Smooth muscle cell of the brain vasculature (primary cell): Measurements from ENCODE around the gene C2CD2.

Experiments
- DNase-seq: peaks from one replicate; pipeline ENCODE4 v3.0.0-alpha.2; 2012; ENCODE audit warnings: low read depth, low spot score

Gene C2CD2

DNA sequence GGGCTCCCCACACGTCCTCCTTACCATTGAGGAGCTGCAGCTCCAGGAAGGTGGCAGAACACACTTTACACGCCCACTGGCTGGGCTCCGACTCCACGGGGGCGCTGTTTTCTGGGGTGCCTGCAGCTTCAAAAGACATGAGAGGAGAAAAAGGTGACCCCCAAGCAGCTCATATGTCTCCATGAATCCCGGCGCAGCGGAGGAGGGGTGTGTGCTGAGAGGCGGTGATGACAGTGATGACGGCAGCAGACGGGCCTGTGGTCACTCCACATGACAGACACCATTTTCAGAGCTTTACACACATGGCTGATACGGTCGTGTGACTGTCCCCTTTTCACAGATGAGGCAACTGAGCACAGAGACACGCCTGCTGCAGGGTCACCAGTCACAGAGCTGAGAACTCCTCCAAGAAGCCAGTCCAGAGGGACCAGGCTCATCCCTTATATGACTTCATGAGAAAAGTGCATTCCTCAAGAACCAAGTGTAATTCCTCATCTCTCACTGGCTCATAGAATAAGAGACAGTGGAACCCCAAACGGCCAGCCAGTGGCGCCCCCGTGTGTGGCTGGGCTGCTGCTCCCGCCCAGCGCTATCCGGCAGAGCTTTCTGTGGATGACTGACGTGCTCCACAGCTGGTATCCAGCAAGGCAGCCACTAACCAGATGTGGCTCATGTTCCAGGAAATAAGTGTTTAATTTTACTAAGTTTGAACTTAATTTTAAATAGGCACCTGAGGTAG lies 106.6 kb downstream of the C2CD2 start:
- DNase-seq = peak; percentile 2

DNA sequence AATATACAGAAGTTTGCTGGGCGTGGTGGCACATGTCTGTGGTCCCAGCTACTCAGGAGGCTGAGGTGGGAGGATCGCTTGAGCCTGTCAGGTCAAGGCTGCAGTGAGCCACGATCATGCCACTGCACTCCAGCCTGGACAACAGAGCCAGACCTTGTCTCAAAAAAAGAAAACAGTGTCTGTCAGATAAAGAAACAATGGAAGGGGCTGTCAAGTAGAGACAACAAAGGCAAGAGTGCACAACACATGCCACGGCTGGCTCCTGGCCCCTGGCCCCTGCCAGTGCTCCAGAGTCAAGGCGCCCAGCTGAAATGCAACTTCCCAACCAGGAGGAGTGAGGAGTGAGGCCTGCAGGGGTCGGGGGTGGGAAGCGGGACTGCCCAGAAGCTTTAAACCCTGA lies 107.3 kb downstream of the C2CD2 start:
- no peak for DNase-seq

DNA sequence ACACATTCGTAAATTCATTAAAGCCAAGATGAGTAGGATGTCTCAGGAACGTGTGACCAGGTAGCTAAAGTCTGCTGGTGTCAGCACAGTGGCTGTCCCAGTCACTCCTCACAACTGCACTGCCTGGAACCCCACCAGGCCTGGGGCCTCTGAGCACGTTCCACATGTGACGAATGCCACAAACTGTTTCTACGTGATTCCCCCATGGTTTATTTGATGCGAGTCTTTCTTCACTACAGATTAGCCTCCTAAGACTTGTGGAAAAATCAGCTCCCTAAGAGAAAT lies 107.8 kb downstream of the C2CD2 start:
- DNase-seq = no peak

DNA sequence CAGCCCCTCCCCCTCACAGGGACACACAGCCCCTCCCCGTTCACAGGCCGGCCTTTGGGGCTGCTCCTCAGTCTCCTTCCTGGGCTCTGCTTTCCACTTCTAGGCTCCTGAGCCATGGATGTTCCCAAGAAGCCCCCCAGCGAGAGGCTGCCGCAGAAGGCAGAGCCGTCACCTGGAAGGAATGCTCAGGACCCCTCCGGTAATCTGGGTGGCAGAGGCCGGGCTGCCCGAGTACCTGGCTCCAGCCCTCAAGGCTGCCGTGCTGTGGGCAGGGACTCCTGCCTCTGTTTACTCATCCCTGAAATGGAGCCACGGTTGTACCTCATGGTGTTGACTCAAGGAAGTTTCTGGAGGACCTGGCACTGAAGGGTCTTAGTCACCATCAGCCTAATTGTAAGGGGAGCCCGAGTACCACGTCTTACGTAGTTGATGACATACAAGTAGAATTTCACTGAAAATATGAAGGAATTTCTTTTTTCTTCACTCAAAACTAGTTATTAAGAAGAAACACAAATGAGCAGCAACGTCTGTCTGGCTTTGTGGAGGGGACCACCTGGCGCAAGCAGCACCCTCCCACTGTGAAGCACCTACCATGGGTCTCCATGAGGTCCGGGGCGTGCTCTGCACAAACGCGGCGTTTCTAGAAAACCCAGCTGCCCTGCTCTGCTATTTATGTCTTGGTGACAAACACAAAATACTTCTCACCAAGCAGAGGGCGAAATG lies 108.3 kb downstream of the C2CD2 start:
- no peak for DNase-seq

DNA sequence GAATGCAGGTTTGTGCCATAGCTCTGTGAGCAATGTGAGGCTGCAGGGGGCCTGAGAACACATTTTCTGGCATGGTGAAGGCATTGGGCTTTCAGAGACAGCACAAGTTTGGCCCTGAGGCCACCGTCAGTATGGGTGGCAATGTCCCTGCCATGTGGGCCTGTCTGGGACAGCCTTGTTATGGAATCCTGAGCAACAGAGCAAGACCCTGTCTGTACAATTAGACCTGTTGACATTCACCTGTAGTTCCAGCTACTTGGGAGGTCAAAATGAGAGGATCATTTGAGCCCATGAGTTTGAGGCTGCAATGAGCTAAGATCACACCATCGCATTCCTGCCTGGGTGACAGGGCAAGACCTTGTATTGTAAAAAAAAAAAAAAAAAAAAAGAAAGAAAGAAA lies 110.2 kb downstream of the C2CD2 start:
- no peak for DNase-seq

DNA sequence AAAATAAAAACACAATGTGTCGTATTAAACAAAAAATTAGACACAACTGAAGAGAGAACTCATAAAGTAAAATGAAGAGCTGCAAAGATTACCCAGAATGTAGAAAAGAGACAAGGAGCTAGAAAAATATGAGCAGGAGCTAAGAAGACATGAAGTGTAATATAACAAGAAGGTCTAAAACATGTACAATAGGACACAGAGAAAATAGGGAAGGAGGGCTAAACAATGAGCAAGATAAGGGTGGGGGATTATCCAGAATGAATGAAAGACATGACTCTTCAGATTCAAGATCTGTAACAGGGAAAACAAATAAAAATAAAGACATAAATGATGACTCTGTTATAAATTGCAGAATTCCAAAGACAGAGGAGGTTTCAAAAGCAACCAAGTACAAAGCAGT lies 112.9 kb downstream of the C2CD2 start:
- no peak for DNase-seq

DNA sequence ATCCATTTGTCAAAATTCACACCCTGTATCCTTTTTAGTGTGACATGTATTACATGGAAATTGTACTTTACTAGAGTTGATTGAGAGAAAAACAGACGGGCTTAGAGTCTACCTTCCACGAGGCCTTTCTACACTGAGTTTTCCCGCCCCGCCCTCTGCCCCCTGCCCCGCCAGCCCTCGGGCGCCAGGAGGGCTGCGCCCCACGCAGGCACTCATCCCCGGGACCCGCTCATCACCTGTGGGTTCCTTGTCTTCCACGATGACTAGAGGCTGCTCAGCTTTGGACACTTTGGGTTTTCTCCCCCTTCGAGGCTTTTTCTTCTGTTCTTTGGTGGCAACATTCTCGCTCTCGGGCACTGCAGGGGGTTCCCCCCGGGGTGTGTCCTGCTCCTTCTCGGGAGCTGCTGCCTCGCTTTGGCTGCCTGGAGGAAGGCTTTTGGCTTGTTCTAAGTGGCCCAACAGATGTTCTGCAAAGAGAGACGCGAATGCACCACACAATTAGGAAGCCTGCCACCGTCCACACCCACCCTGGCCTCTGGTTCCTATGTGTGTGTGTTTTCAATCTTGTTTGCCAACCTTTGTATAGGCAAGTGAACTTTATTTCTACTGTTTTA lies 114.3 kb downstream of the C2CD2 start:
- DNase-seq = no peak

DNA sequence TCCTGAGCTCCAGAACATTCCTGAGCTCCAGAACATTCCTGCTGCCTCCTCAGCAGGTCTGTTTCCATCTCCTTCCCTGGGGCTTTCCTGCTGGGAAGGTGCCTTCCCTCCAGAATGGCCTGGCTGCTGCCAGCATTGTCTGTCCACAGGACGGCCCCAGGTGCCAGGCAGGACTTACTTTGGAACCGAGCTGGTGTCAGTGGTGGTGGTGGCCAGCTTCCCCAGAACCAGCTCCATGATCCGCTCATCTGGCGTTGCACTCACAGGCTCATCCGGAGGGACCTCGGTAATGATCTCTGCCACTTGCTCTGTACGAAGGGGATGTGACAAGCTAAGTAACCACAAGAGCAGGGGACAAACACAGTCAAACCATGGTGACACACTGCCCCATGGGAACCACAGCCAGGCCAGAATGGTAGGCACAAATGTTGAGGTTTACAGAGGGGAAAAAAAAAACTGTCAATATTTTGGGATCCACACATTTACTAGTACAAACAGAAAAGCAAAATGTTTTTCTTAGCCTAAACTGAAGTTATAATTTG lies 116.0 kb downstream of the C2CD2 start:
- DNase-seq = no peak

DNA sequence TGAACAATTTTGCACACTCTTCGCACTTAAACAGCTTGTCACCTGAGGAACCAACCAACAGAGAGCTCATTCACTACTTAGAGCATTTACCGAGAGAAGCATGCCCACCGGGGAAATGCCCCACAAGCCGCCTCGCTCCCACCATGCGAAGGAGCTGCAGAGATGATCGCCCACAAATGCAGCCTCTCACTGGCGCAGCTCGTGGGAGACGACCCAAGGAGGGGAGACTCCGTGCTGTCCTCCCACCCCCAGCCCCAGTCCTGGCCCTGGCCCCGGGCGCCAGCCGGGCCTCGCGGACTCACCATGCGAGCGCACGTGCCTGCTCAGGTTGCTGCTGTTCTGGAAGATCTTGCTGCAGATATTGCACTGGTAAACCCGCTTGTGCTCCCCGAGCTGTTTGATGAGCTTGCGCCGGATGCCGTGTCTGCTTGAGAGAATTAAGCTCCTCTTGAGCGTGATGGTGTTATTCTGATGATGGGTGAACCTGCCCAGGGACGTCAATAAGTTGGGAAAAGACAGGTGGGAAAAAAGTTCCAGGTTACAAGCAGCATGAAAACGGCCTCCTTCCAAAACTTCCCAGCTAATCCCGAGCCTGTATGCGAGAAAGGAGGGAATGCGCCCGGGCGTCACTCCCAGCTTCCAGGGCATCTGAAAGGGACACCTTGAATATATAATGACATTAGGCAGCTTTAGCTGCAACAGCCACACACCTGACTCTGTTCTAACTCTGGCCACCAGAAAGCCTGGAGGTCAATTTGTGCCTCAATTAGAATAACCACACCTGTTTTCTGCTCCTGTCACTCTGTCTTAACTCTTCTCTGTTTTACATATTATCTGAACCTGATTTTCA lies 117.4 kb downstream of the C2CD2 start:
- no peak for DNase-seq

DNA sequence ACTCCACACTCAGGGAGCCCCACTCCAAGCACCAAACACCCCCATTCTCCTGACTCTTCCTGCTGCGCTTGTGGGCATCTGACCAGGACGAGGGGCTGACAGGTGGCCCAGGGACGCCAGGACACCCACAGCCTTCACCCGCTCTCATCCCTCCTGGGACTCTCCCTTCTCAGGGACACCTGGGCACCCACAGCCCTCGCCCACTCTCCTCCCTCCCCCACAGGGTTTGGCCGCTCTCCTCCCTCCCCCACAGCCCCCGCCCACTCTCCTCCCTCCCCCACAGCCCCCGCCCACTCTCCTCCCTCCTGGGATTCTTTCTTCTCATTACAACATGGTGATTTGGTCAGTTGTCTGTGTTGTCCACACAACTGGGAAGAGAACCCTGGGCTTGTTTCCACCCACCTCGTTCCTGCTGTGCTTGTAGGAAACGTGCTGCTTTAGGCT lies 118.1 kb downstream of the C2CD2 start:
- no peak for DNase-seq
